Left ventricle myocardium inferior (tissue), 1 donor: ENCODE data around the gene CHI3L1. TPM values are rescaled to one million over a fixed set of nuclear protein-coding genes. Genes with fewer than 3 reads are reported as not detected.

Experiments used
- DNase-seq: peaks from one replicate; pipeline ENCODE4 v3.0.0-alpha.2; 2020
- H3K27ac ChIP-seq: fragments of 200-600 bp; replicated peaks from 2 replicates; pipeline ENCODE4 v1.8.0; 2021
- H3K27me3 ChIP-seq: fragments of 200-600 bp; 2 replicates; pipeline ENCODE4 v1.8.0; 2021; ENCODE audit warnings: low read depth
- H3K36me3 ChIP-seq: fragments of 200-600 bp; 2 replicates; pipeline ENCODE4 v1.8.0; 2021
- H3K4me1 ChIP-seq: fragments of 200-600 bp; 2 replicates; pipeline ENCODE4 v1.8.0; 2021
- H3K4me3 ChIP-seq: fragments of 200-600 bp; 2 replicates; pipeline ENCODE4 v1.8.0; 2021; ENCODE audit warnings: mild to moderate bottlenecking, moderate library complexity
- H3K9me3 ChIP-seq: fragments of 200-600 bp; replicated peaks from 2 replicates; pipeline ENCODE4 v1.8.0; 2021
- intact Hi-C: fragments of 100-400 bp; cut with micrococcal nuclease; formaldehyde crosslinking; loops from one replicate; pipeline ENCODE4 v1.11.0; 2022
- total RNA-seq: library from RNA; stranded (reverse); fragmentation: NEBNext Ultra II Directional; extraction: Animal tissue kit (Norgen Biotek cat#: 25700); gene quantifications from one replicate; pipeline ENCODE4 v1.2.1, GENCODE V29; 2021
- TF ChIP-seq, protein P1 (sequence below): fragments of 200-600 bp; IDR thresholded peaks from 2 replicates; pipeline ENCODE4 v1.8.0; 2021; ENCODE audit warnings: antibody characterized with exemption, mild to moderate bottlenecking, borderline replicate concordance
- donor health status: DM: no; HTN: yes; CAD: no; lungs with severe emphysema.

CHI3L1 gene
- total RNA-seq, 1 donor from 2014 or later, result not detected

DNA sequence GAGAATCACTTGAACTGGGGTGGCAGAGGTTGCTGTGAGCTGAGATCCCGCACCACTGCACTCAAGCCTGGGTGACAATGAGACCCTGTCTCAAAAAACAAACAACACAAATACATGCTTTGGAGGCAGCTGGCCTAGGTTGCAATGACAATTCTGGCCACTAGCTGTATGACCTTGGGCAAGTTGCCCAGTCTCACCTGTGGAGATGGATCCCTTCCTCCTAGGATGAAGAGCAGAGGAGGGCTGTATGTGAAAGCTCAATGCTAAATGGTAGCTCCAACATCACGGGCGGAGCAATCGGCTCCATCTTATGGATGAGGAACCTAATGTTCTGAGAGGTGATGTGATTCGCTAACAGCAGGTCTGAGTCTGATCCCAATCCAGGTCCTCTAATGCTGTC is 38.4 kb downstream of the CHI3L1 start:
- no peaks in the 10 kb centered on the region for H3K36me3 ChIP-seq
- intact Hi-C loops, result no loop called here
- DNase-seq, result no peak
- TF ChIP-seq, protein P1, sequence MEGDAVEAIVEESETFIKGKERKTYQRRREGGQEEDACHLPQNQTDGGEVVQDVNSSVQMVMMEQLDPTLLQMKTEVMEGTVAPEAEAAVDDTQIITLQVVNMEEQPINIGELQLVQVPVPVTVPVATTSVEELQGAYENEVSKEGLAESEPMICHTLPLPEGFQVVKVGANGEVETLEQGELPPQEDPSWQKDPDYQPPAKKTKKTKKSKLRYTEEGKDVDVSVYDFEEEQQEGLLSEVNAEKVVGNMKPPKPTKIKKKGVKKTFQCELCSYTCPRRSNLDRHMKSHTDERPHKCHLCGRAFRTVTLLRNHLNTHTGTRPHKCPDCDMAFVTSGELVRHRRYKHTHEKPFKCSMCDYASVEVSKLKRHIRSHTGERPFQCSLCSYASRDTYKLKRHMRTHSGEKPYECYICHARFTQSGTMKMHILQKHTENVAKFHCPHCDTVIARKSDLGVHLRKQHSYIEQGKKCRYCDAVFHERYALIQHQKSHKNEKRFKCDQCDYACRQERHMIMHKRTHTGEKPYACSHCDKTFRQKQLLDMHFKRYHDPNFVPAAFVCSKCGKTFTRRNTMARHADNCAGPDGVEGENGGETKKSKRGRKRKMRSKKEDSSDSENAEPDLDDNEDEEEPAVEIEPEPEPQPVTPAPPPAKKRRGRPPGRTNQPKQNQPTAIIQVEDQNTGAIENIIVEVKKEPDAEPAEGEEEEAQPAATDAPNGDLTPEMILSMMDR, result peak; percentile 32
- H3K9me3 ChIP-seq, result no peaks in the 10 kb centered on the region
- peaks cover 18% of the 10 kb centered on the region for H3K4me1 ChIP-seq
- H3K27me3 ChIP-seq, result no peaks in the 10 kb centered on the region
- H3K4me3 ChIP-seq, result no peak overlapping the region
- no peak overlapping the region for H3K27ac ChIP-seq

GRCh38 chr1:203147376-203147775 is 39.1 kb downstream of the CHI3L1 start:
- Histone ChIP-seq H3K27me3 (no peaks in the 10 kb centered on the region), H3K4me1 (peaks cover 18% of the 10 kb centered on the region), H3K36me3 (no peaks in the 10 kb centered on the region), H3K4me3 (no peak overlapping the region), H3K9me3 (no peaks in the 10 kb centered on the region), H3K27ac (no peak overlapping the region)
- no peak for DNase-seq
- TF ChIP-seq, protein P1, result no peak
- intact Hi-C loops, result no loop called here

- no peaks in the 10 kb centered on the region for H3K36me3 ChIP-seq
Measured at GRCh38 chr1:203146537-203146936, 40.0 kb downstream of the CHI3L1 start.

GRCh38 chr1:203146042-203146369 is 40.5 kb downstream of the CHI3L1 start:
- intact Hi-C loops, result no loop called here

More at GRCh38 chr1:203146537-203146936, 40.0 kb downstream of the CHI3L1 start:
- Histone ChIP-seq H3K9me3 (no peaks in the 10 kb centered on the region), H3K27ac (no peak overlapping the region), H3K4me1 (peaks cover 18% of the 10 kb centered on the region), H3K27me3 (no peaks in the 10 kb centered on the region), H3K4me3 (no peak overlapping the region)
- DNase-seq, result no peak
- TF ChIP-seq, protein P1, result no peak
- intact Hi-C loops, result no loop called here

GRCh38 chr1:203145321-203146041 is 41.0 kb downstream of the CHI3L1 start:
- TF ChIP-seq, protein P1, result no peak
- DNase-seq, result no peak
- no peak overlapping the region for H3K4me3 ChIP-seq
- intact Hi-C loops, result no loop called here
- H3K27me3 ChIP-seq, result no peaks in the 10 kb centered on the region
- no peaks in the 10 kb centered on the region for H3K36me3 ChIP-seq
- peaks cover 21% of the 10 kb centered on the region for H3K4me1 ChIP-seq
- no peaks in the 10 kb centered on the region for H3K9me3 ChIP-seq
- no peak overlapping the region for H3K27ac ChIP-seq

More at GRCh38 chr1:203146042-203146369, 40.5 kb downstream of the CHI3L1 start:
- Histone ChIP-seq H3K27me3 (no peaks in the 10 kb centered on the region), H3K4me3 (no peak overlapping the region), H3K36me3 (no peaks in the 10 kb centered on the region), H3K27ac (no peak overlapping the region), H3K9me3 (no peaks in the 10 kb centered on the region), H3K4me1 (peaks cover 19% of the 10 kb centered on the region)
- no peak for DNase-seq
- TF ChIP-seq, protein P1, result no peak
